NCI-H460 (cell line): Measurements from ENCODE around the gene ATP2B2. TPM values are rescaled to one million over a fixed set of nuclear protein-coding genes. Genes with fewer than 3 reads are reported as not detected.
"Not testable (repeated sequence)": the region's sequence is repeated elsewhere in the genome, so short reads cannot be mapped to it uniquely, and the experiment has no call there.

Source experiments
- DNase-seq: peaks from one replicate; pipeline ENCODE4 v3.0.0-alpha.2; 2016; ENCODE audit warnings: low read depth; ENCODE audit errors: extremely low read depth
- total RNA-seq: library from RNA; depleted of rRNA; stranded (reverse); fragments of >200 nt; shearing (Covaris generic); gene quantifications from 2 replicates; pipeline ENCODE4 v1.2.3, GENCODE V29; 2014

Gene ATP2B2
- total RNA-seq, 1 experiment from 2014 or later = not detected

DNA sequence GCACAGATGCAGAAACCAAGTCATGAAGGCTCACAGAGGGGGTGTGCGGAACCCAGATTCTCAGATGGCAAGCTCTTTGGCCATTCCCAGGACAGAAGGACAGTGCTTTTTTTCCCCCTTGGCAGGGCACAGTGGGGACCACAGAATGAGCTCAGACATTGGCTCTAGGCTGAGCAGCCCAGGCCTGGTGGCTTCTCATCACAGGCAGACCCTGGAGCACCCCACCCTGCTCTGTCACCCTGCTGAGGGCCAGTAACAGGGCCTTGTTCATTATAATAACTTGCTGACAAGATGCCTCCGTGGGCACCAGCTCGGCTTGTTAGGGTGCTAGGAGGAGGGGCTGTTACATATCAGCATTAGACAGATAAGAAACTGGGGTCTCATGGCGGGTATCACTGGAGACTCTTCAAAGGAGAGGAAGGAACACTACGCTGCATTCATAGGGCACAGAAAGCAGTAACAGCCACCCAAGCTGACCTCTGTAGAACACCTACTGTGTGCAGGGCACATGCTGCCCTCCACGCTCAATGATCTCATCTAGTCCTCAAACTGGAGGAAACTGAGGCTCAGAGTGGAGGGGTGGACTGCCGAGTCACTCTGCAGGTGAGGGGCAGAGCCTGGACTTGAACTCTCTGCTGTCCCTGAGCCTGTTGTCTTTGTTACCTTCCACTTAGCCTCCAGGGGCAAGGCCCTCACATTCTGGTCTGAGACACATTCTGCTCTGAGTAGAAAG lies 114.6 kb downstream of the ATP2B2 start:
- no peak for DNase-seq

DNA sequence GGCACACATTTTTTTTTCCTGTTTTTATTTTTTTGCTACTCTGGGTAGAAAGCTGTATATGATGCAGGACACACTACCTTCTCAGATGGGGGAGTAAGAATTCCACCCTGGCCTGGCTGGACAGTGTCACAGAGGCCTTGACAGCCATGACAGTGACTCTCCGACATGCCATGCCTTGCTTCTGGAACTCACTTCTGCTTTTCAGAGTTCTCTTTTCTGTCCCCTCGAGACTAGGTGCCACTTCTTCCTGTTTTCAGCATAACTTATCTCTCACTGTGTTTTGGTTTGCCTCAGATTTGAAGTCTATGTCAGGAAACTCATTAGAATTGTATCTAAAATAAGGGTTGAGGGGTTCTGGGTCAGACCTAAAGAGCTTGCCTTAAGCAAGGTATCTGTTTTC lies 115.4 kb downstream of the ATP2B2 start:
- DNase-seq = no peak

DNA sequence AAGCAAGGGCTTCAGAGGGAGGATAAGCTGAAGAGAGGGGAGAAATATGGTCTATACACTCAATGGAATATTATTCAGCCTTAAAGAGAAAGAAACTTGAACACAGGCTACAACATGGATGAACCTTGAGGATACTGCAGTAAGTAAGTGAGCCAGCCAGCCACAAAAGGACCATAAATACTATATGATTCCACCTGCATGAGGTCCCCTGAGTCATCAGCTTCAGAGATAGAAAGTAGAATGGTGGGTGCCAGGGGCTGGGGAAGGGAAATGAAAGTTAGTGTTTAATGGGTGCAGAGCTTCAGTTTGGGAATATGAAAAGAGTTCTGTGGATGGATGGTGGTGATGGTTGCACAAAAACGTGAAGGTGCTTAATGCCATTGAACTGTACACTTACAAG lies 116.0 kb downstream of the ATP2B2 start:
- no peak for DNase-seq

DNA sequence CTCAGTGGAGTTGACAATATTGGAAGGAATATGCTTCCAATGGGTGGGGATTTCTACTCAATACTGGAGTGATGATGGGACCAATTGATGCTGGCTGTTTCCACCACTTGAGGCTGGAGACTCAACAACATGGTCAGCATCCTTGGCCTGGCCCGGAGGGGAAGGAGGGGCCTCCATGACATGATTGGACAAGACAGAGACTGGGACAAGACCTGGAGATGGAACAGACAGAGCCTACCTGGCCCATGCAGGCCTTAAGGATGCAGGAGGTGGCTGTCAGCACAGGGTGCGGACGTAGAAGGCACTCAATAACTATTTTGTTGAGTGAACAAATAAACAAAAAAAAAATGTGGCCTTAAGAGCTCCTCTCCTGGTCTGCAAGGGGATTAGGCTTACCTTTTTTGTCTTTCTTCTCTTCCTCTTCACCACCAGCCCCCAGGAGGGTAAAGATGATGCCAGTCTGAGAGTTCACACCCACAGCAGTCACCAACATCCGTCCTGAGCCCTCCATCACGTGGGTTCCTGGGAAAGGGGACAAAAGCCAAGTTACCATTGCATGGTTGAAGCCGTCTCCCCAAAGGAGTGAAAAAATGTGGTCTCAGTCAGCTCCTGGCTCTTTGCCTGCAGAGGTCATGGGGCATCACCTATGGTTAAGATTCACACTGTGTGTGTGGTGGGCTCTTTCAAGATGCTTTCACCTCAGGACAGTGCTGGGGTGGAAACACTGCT lies 117.3 kb downstream of the ATP2B2 start:
- no peak for DNase-seq

DNA sequence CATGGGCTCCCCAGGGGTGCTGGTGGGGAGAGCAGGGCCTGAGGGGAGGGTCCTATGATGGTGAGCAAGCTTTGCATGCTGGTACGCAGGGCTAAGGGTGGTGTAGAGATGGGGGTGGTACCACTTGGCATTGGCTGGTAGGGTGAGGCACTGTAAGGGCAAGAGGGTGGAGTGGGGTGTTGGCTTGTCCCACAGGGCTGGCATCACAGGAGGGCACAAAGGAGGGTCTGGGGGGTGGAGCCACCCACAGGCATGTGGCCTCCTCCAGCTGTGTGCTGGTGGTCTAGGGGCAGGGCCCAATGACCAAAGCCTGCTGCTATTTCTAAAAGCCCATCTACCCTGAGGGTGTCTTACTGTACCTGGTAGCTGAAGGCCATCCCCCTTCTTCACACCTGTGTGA lies 119.3 kb downstream of the ATP2B2 start:
- DNase-seq = no peak

DNA sequence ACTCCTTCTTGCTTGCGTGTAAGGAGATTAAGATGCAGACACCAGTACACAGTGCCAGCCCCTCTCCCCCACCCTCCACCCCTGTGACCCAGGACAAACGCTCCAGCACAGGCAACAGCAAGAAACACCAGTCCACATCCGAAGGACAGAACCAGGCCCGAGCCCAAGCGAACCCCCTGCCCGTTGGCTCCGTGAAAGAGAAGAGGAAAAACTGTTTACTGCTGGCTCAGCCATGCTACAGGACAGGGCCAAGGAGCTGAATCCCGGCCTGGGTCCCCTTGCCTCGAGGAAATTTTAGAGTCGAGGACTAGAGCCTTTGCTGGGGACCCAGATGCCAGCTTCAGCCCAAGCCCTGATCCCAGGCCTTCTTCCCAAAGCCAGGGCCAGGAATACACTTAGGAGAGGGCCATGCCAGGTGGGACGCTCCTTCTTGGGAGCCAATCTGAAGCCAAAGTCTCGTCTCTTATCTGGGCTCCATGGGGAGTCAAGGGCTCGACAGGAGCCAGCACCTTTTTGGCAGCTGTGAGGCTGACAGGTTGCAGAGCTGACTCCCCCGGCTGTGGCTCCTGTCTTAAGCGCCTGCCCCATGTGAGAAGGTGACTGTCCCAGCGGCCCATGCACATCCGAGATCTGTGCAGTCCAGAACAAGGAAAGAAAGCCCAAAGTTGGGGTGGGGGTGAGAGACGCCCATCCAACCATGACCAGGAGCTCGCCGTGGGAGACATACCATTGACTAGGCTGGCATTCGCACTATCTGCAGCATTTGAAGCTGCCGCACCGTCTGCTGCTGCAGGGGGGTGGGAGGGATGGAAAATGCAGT lies 120.6 kb downstream of the ATP2B2 start:
- DNase-seq = no peak

DNA sequence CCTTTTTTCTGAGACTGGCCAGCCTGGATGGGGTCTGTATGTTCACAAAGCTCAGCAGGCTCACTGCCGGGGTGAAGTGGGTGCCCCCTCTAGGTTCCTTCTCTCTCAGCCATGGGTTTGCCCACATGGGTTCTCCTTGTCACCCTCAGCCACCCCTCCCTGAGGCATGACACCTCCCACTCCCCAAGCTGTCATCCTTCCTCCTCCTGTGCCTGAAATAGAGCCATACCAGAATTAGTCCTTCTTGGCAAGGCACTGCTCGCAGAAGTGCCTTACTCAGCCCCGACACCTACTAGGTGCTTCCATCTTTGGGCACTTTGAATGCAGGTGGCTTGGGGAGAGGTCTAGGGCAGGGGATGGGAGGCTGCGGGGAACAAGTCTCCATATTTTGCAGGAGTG lies 121.5 kb downstream of the ATP2B2 start:
- no peak for DNase-seq

DNA sequence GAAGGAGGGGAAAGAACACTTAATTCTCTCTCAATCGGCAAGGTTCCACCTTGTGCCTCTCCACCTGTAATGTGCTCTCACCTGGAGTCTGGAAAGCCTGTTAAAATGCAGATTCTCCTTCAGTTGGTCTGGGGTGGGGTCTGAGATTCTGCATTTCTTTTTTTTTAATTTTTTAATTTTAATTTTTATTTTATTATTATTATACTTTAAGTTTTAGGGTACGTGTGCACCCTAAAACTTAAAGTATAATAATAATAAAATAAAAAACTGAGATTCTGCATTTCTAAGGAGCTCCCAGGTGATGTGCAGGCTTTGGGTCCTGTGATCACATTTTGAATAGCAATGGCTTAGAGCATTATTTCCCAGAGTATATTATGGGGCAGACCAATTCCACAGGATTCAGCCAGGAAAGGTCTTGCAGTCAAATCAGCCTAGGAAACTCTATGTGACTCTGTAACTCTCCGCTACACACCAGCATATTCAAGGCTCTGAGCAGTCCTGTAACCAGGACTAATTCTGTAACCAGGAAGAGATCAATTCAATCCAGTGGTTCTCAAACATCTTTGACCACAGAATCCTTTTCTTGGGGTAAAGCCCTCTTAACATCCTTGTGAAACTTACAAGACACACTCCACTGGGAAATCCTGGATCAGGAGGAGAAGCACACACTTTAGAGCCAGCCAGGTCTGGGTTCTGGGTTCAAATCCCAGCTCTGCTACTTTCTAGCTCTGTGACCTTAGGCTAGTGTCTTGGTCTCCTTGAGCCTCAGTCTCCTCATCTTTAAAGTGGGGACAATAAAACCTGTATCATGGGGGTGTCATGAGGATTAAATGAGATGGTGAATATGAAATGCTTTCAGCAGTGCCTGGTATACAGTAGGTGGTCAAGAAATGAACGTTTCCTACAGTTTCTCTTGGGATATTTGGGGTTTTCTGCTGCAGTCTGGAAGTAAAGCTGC lies 122.2 kb downstream of the ATP2B2 start:
- DNase-seq = no peak

DNA sequence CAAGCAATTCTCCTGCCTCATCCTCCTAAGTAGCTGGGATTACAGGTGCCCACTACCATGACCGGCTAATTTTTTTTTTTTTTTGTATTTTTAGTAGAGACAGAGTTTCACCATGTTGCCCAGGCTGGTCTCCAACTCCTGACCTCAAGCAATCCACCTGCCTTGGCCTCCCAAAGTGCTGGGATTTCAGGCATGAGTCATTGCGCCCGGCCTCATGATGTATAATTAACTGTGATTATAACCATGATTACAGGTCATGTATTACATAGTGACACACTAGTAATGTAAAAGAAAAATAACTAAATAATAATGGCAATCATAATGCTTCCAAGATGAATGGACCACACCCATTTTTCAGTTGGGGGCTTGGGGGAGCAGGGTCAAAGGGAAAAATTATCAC lies 122.9 kb downstream of the ATP2B2 start:
- DNase-seq = not testable (repeated sequence)

DNA sequence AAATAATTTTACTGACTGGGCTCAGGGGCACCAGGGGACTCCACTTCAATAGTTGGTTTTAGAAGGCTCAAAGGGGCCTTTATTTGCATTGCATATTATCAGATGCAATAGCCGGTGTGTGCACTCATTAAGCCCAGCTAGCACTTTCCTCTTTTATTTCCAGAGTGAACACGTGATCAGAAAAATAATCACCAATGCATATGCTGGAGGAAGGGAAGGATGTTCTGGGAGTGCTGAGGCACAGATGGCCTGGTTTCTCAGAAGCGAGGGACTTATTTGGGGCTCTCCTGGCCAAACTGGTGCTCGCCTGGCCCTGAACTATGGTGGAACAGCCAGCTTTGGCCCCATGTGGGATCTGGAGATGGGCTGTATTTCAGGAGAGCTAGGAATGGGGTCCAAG lies 124.0 kb downstream of the ATP2B2 start:
- DNase-seq = no peak

DNA sequence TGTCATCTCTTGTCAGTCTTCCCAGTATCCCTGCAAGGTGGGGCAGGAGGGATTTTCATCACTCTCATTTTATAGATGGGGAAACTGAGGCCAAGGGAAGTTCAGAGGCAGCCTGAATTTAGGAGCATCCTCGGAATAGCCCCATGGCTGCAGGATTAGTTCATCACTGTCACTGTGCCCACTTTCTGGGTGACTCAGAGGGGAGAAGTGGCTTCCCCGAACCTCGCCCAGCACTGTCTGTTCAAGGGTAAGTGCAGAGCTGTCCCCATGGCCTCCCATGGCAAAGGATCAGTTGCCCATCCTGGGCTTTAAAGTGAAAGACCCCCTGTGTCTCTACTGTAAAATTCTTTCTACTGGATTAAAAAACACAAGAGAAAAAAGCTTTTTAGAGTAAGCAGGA lies 124.5 kb downstream of the ATP2B2 start:
- DNase-seq = no peak

DNA sequence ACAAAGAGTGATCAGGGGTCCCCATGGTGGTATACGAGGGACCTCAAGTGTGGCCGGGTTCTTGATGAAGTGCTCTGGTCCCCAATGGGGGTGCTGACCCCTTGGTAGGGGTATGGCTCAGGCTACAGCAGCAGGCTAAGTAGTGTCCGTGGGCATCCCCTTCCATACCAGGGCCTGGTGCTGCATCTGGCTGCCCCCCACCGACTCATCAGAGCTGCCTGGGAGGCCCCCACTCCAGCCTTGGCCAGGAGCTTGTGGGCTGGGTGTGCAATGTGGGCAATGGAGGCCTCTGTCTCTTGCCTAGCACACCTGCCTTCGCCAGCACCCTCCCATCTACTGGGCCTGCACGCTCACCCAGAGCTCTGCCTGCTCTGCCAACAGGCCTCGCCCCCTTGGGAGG lies 125.4 kb downstream of the ATP2B2 start:
- no peak for DNase-seq

DNA sequence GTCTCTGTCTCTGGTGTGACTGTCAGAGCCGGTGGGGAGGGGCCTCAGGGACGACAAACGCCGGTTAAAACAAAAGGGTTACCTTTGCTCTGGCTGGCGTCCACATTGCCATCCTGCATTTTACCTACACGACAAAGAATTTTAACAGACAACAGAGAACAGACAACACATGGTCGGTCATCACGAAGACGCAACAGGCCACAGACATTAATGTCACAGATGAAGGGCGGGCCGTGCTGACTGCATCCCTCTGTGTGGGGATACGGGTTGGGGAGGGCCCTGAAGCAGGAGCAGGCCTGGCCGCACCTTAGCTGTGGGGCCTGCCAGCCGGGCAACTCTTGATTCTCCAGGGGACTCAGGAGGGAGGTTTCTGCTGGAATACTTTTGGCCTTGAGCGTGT lies 126.2 kb downstream of the ATP2B2 start:
- DNase-seq = no peak

DNA sequence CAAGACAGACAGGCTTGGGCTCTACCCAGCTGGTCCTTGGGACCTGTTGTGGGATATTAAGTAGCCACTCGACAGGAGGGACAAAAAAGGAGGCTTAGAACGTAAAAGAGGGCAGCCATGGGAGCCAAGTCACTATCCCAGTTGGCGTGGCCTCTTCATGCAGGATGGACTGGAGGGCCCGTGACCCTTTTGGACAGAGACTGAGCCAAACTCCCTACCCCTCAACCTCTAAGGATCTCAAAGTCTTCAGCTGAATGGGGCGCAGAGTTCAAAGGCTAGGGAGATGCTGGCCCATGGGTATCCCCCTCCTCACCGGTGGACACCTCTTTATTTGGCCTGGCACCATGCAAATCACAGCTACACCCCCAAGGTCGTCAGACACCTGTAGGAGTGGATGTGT lies 126.6 kb downstream of the ATP2B2 start:
- no peak for DNase-seq

DNA sequence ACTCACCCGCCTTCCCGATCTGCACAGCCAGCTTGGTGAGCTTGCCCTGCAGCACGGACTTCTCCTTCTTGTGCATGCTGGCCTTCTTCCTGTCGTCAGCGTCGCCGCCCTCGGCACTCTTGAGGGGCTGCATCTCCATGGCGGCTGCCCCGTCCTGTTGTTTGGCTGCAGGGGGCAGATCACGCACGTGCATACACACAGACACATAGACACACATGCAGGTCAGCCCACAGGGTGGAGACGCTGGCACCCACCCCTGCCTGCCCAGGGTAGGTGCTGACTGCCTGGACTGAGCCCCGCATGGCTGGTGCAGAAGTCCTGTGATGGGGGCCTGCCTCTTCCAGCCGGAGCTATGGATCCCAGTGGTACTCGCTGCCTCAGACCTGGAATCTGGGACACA lies 127.1 kb downstream of the ATP2B2 start:
- no peak for DNase-seq

DNA sequence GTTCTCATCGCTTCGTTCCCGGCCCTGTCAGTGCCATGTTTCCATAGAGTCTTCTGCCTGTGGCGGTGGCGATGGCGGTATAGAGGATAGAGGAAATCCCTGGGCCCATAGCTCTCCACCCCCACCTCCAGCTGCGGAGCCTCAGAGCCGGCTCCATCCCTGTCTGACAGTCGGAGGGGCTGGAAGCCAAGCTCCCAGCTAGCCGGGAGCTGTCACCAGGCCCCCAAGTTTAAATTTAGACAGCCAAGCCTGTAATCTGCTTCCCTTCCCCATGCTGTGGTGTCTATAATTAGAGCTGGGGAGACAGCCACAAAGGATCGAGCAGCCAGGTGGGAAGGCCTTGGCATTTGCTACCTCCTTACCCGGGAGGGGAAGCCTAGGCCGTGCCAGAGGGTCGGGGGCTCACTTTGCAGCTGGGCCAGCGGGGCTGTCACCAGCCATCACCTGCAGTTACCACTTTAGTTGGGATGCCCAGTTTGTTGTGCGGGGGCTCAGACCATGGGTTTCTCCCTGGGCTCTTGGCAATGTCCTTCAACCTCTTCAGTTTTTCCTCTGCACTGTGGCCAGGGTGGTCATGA lies 128.1 kb downstream of the ATP2B2 start:
- no peak for DNase-seq

DNA sequence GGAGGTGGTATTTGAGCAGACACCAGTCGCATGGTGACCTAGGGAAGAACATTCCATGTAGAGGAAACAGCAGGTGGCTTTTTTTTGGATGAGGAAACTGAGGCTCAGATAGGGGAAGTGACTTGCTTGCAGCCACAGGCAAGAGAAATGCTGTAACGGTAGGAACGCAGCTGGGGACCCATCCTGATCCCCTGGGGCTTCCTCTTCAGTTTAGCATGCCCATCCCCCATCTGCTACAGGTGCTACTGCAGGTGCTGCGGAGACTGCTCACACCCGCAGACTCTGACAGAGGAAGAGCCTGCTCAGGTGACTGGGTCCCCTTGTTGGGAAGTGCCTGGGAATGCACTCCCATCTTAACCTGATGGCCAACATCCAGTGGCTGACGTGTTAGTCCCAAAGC lies 129.0 kb downstream of the ATP2B2 start:
- no peak for DNase-seq

DNA sequence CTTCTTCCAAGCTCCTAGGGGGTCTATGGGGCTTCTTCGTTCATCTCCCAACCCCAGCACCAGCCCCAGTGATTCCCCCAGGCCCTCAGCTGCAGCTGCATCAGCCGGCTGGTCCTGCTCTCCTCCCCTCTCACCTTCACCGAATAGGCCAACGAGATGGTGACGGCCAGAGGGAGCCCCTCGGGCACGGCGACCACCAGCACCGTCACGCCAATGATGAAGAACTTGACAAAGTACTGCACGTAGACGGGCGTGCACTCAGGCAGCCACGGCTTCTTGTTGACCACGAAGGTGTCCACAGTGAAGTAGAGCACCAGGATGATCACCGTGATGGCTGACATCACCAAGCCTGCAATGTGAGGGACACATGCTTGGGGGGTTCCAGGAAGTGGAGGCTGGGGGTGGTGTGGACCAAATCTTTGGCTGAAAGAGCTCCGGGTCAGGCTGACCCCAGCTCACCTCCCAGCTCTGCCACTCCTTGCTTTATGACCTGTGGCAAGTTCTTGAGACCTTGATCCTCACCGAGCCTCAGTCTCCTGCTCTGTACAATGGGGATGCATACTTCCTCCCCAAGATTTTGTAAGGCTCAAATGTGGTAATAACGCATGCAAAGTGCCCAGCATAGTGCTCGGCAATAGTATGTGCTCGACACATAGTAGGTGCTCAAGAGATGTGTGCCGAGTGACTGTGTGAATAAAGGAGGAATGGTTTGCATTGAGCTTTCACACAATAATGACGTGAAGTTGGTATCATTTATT lies 129.9 kb downstream of the ATP2B2 start:
- no peak for DNase-seq

DNA sequence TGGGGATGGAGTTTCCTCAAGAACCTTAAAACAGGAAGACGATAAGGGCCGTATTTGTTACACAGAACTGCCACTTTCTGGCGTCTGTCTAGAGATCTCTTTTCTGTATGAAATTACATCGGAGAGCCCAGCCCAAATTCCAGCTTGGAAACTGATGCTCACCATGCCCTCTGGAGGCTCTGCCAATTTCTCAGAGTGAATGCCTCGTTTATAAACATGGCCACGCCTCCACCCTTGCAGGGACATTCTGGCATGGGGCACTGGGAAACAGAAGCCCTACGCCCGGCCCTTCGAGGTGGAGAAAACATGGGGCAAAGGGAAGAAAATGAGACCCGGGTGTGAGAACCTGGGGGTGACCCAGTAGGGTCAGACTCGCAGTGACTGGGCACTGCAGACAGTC lies 131.1 kb downstream of the ATP2B2 start:
- no peak for DNase-seq
